ENCODE results near the gene NINJ1. TPM values are rescaled to one million over a fixed set of nuclear protein-coding genes. Genes with fewer than 3 reads are reported as not detected.
"Not testable (repeated sequence)": the region's sequence is repeated elsewhere in the genome, so short reads cannot be mapped to it uniquely, and the experiment has no call there.

NINJ1 gene
- polyA plus RNA-seq, 5 donors, result 33.7 to 51.0 (median 35.6) TPM

GRCh38 chr9:93164085-93164484 is 30.0 kb upstream of the NINJ1 start:
- DNase-seq, result no peak

- peak; percentile 78 to 89 for DNase-seq
Observed at GRCh38 chr9:93161786-93162562, 27.9 kb upstream of the NINJ1 start.

GRCh38 chr9:93159601-93160471 is 25.8 kb upstream of the NINJ1 start:
- peak; percentile 75 to 77 for DNase-seq

- no peak for DNase-seq
Observed at GRCh38 chr9:93156475-93157008, 22.5 kb upstream of the NINJ1 start.

DNA sequence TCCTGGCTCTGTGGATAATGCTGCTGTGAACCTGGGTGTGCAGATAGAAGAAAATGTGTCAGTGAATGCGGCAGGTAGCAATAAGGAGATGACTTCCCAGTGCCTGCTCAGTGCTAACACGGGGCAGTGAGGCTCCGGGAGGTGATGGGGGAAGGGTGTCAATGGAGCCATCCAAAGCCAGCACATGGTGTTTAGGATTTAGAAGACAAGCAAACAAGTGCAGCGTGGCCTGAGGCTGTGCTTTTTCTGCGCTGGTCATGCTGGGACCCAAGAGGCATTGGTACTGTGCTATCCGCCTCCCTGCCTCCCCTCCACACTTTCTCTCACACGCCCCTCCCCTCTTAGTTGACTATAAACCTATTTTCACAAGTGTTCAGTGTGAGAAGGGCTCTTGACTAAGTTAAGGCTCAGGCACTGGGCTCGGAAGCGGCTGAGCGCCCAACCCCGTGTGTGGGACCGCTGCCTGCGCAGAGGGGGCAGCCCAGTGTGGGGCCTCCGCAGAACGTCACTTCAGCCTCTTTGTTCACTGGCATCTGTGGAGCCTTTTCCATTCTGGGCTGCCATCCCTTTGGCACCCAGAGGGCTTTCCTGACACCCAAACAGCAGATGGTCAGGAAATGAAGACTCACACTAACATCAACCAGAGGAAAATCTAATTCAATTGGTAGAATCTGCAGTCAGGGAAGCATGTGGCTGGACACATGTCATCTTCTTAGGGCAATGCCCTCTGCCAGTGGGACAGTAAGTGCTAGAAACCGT is 21.8 kb upstream of the NINJ1 start:
- no peak for DNase-seq

DNA sequence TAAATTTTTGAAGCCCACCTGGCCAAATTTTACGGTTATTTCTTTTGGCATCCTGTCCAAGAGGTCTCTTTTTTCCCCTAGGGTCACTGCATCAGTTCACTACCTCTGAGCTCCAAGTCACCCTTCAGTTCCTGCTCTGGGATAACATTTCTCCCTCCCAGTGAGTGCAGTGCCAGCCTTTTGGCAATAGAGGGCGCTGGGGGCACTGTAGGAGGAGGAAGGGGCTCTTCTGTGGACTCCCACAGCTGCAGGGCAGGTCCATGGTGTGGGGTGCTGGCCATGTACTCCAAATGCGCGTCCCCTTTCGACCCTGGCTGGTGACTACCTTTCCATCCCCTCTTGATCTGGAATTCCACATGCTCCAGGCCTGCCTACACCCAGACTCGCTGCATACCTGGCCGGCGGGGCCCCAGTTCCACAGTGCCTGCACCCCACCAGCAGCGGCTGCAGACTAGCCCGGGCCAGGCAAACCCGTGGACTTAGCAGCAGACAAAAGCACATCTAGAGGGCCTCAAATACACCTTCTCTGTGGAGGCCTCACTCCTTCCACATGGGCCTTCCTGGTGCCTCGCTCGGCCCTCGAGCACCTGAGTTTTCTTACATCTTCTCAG is 20.3 kb upstream of the NINJ1 start:
- DNase-seq, result no peak

GRCh38 chr9:93151097-93151784 is 17.2 kb upstream of the NINJ1 start:
- no peak for DNase-seq

DNA sequence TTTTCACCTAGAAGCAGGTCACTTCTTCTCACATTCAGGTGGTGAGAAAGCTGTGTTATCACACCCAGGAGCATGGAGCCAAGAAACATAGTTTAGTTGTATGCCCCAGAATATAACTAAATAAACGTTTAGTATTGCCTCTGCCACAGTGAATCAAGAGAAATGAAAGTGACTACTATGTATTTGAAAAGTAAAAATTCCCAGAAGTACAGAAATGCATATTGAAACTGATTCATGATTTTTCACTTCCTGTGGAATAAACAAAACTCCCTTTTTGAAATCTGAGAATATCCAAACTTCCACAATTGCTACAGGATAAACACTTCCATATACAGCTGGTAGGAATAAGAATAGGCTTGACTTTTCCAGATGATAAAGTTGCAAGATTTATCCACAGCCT is 15.3 kb upstream of the NINJ1 start:
- no peak for DNase-seq

GRCh38 chr9:93148721-93149120 is 14.7 kb upstream of the NINJ1 start:
- no peak for DNase-seq

DNA sequence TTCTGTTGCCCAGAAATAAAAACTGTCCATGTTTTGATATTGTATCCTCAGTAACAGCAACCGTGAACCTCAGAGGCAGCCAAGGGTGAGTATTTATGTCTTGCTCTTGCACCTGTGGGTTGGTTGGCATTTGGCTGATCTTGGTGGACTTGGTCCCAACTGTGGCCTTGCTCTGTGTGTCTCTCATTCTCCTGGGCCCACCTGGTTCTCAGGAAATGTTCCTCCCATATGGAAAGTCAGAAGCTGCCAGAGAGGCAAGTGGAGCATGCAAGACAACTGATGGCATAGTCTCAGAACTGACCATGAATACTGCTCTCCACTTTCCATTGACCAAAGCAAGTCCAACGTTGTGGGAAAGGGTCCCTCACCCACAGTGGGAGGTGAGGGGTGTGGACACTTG is 13.6 kb upstream of the NINJ1 start:
- DNase-seq, result no peak

GRCh38 chr9:93146696-93147095 is 12.6 kb upstream of the NINJ1 start:
- DNase-seq, result not testable (repeated sequence)

DNA sequence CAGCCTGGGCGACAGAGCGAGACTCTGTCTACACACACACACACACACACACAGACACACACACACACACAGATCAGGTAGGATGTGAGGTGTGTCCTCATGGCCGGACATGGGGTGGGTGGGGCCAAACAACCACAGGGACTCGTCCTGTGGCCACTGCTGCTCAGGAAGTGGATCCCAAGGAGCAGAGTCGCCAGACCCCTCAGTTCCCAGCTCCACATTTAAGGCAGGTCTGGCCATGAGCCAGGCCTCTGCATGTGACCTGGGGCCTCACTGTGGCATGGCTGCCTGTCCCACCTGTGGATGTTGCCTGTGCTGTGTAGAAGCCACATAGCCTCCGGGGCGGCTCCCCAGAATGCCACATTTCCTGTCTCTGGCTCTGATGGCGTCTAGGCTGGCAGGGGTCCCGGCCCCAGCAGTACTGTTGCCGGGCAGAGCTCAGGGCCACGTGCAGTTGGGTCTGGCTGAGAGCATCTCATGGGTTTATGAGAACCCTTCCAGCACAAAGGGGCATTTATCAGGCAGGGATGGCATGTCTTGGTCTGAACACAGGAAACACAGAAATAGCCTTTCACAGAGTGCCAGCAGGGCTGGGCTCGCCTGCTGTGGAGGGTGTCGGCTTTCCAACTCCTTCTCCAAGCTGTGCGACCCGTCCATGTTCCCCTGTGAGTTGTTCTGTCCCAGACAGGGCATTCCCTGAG is 9.9 kb upstream of the NINJ1 start:
- peak in 1 of 2 donors; percentile 40 for DNase-seq

DNA sequence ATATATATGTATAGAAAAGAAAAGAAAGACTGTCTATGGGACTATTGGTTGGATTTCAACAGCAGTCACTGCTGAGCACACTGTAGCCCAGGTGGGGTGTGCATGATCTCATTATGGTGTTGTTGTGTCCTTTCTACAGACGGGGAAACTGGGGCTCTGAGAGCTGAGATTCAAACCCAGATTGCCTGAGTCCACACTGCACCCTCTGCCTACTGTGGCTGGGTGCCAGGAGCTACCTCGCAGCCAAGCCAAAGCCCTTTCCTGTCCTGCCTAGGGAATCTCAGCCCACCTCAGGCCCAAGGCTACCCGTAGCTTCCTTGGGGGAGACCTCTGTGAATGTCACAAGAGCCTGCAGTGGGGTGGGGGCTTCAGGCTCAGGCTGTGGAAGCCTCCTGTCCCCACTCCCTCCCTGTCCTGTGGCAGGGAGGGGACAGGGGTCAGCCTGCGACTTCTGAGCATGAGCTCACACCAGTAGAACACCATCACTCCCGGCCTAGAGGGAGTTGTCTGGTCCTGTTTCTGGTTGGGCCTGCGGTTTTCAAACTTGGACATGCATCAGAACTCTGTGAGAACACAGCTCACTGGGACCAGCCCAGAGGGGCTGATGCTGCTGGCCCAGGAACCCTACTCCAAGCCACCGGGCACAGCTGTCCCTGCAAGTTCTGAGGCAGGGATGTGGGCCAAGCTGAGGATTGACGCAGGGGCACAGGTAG is 7.9 kb upstream of the NINJ1 start:
- DNase-seq, result no peak

DNA sequence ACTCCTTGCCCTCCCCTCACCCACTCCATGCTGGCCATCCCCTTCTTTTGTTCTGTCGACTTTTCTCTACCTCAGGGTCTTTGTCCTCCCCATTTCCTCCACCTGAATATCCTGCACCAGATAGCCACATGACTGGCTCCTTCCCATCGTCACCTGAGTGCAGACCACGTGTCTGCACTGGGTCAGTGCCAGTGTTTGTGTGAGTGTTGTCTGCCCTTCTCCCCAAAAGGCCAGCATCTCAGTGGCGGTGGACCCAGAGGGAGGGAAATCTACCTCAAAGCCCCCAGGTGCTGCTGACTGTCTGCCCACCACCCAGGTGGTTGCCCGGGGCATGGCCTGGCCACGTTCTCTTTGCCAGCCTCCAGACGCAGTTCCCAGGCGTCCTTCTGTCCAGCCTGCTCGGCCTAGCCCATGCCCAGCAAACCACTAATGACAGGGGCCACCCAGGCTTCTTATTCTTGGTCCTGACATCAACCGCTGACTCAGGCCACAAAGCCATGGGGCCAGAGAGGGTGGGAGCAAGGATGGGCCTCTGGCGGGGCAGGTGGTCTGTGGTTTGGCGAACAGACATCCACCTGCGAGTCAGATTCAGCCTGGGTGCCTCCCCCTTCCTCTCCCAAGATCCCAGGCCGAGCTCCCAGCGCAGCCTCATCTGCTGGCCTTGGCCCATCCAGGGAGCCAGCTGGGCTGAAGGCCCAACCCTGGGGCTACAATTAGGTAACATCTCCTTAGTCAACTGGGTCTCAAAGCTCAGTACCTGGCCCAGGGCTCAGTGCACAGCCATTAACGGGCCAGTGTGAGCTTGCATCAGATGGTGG is 5.5 kb upstream of the NINJ1 start:
- DNase-seq, result no peak

DNA sequence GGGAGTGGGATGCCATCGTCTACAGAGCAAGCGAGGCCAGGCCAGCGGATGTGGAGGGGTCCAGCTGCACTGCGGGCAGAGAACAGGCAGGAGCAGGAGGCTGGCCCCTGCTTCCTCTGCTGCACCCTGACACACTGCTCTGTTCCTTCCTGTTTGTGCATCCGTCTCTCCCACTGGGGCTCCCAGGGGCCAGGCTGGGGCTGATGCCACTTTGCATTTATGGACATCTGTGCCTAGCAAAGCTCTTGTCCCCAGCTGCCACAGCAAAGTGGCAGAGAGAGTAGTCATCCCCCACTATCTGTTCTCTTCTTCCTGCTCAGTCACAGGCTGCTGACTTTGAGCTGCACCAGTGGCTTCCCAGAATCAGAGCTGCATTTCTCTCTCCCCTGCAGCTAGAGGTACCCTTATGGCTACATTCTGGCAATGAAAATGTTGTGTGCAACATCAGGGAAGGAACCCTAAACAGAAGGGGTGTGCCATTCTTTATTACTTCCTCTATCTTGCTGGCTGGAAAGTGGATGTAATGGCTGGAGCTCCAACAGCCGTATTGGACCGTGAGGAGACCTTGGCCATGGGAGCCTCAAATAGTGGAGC is 4.2 kb upstream of the NINJ1 start:
- no peak for DNase-seq

DNA sequence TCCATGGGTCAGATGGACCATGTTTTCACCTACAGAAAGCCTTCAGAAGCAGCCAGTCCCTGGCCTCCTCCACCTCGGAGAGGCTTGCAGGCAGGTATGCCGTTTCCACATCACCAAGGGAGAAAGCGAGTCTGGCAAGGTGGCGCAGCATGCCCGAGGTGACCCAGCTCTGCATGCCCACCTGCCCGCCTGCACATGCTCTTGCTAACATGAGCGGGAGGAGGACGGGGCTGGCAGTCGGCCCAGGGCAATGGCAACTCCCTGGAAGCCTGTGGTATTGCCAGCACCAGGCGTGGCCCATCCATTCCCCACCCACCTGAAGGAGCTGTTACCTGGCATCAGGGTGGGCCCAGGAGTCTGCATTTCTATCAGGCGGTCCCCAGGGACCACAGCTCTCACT is 3.3 kb upstream of the NINJ1 start:
- DNase-seq, result no peak

GRCh38 chr9:93136011-93136440 is 2.0 kb upstream of the NINJ1 start:
- DNase-seq, result no peak

Measured in right lung (tissue), 5 donors.